Measurements from ENCODE around the gene LETM1. TPM values are rescaled to one million over a fixed set of nuclear protein-coding genes. Genes with fewer than 3 reads are reported as not detected.

Gene LETM1
- total and polyA plus RNA-seq, 4 donors: 12.2 to 46.9 (median 24.1) TPM

- DNase-seq (ENCODE audit: low spot score): peak; percentile 70
- Histone ChIP-seq H3K4me3 (ENCODE audit: low read depth in 1 of 3, low read length in 3 of 3) (peak within 1 kb of the TSS; percentile 53 to 94 (median 87)), H3K27me3 (ENCODE audit: control insufficient read depth in 4 of 4, insufficient read depth in 4 of 4, low read length in 3 of 4) (no peaks in the 10 kb centered on the region), H3K9me3 (ENCODE audit: control insufficient read depth in 4 of 4, low read length in 3 of 4) (no peaks in the 10 kb centered on the region), H3K27ac (ENCODE audit: low read depth in 1 of 2, low read length in 2 of 2) (peak within 1 kb of the TSS; percentile 73 to 90), H3K36me3 (ENCODE audit: control insufficient read depth in 4 of 4, insufficient read depth in 3 of 4, low read depth in 1 of 4, low read length in 3 of 4) (no peaks in the 10 kb centered on the region), H3K4me1 (ENCODE audit: control insufficient read depth in 4 of 4, insufficient read depth in 4 of 4, low read length in 3 of 4) (peaks cover 17 to 37% (median 26%) of the 10 kb centered on the region in 4 donors), H3K9ac (ENCODE audit: low read depth in 1 of 2, low read length in 2 of 2) (peak within 1 kb of the TSS in 1 of 2 donors; percentile 6)
- 3% methylated on average over 95 of the region's 95 CpGs for WGBS
- no peak for TF ChIP-seq MAX (IDR thresholded peaks at IDR 0.05)
- TF ChIP-seq JUND (IDR thresholded peaks at IDR 0.05): no peak
- TF ChIP-seq HNF4G (IDR thresholded peaks at IDR 0.05): no peak
- TF ChIP-seq SP1 (IDR thresholded peaks at IDR 0.05): no peak
- no peak for TF ChIP-seq FOXA2 (IDR thresholded peaks at IDR 0.05)
- TF ChIP-seq RAD21 (IDR thresholded peaks at IDR 0.05): no peak
- no peak for TF ChIP-seq CTCF (IDR thresholded peaks at IDR 0.05; ENCODE audit: low read depth, low read length, missing input control)
- TF ChIP-seq TAF1 (conservative IDR thresholded peaks at IDR 0.05): no peak
- TF ChIP-seq ATF3 (IDR thresholded peaks at IDR 0.05): no peak
- TF ChIP-seq GABPA (IDR thresholded peaks at IDR 0.05 in 1 of 2, conservative IDR thresholded peaks at IDR 0.05 in 1 of 2): no peak
These were observed 63.0 kb downstream of the LETM1 start, which contains the start of gene FGFR3 for GRCh38 chr4:1792832-1793495. Gene FGFR3, plus strand, starts transcription at chr4:1793293. Its CDS starts 642 bp downstream, at chr4:1793935.

GRCh38 chr4:1792158-1792831 is 63.7 kb downstream of the LETM1 start:
- peaks cover 10 to 30% (median 20%) of the 10 kb centered on the region in 4 donors for H3K4me1 ChIP-seq (ENCODE audit: control insufficient read depth in 4 of 4, insufficient read depth in 4 of 4, low read length in 3 of 4)
- no peak for DNase-seq (ENCODE audit: low spot score)
- H3K4me3 ChIP-seq (ENCODE audit: low read depth in 1 of 3, low read length in 3 of 3): no peak overlapping the region
- WGBS: 69% methylated on average over 29 of the region's 29 CpGs
- H3K27ac ChIP-seq (ENCODE audit: low read depth in 1 of 2, low read length in 2 of 2): no peak overlapping the region
- no peaks in the 10 kb centered on the region for H3K27me3 ChIP-seq (ENCODE audit: control insufficient read depth in 4 of 4, insufficient read depth in 4 of 4, low read length in 3 of 4)
- TF ChIP-seq YY1 (IDR thresholded peaks at IDR 0.05) (no peak), EGR1 (IDR thresholded peaks at IDR 0.05; ENCODE audit: low read depth in 2 of 2) (no peak)
- no peaks in the 10 kb centered on the region for H3K36me3 ChIP-seq (ENCODE audit: control insufficient read depth in 4 of 4, insufficient read depth in 3 of 4, low read depth in 1 of 4, low read length in 3 of 4)
- H3K9me3 ChIP-seq (ENCODE audit: control insufficient read depth in 4 of 4, low read length in 3 of 4): no peaks in the 10 kb centered on the region
- no peak overlapping the region for H3K9ac ChIP-seq (ENCODE audit: low read depth in 1 of 2, low read length in 2 of 2)

- H3K4me3 ChIP-seq (ENCODE audit: low read depth in 1 of 3, low read length in 3 of 3): no peak overlapping the region
- H3K36me3 ChIP-seq (ENCODE audit: control insufficient read depth in 4 of 4, insufficient read depth in 3 of 4, low read depth in 1 of 4, low read length in 3 of 4): no peaks in the 10 kb centered on the region
- no peak overlapping the region for H3K9ac ChIP-seq (ENCODE audit: low read depth in 1 of 2, low read length in 2 of 2)
- no peaks in the 10 kb centered on the region for H3K9me3 ChIP-seq (ENCODE audit: control insufficient read depth in 4 of 4, low read length in 3 of 4)
- no peak for DNase-seq (ENCODE audit: low spot score)
- 85% methylated on average over 10 of the region's 10 CpGs for WGBS
- no peaks in the 10 kb centered on the region for H3K27me3 ChIP-seq (ENCODE audit: control insufficient read depth in 4 of 4, insufficient read depth in 4 of 4, low read length in 3 of 4)
- peaks cover 3 to 15% (median 8%) of the 10 kb centered on the region in 4 donors for H3K4me1 ChIP-seq (ENCODE audit: control insufficient read depth in 4 of 4, insufficient read depth in 4 of 4, low read length in 3 of 4)
- H3K27ac ChIP-seq (ENCODE audit: low read depth in 1 of 2, low read length in 2 of 2): no peak overlapping the region
- TF ChIP-seq SP1 (IDR thresholded peaks at IDR 0.05) (no peak), TAF1 (conservative IDR thresholded peaks at IDR 0.05) (no peak), HNF4G (IDR thresholded peaks at IDR 0.05) (no peak), ZBTB33 (IDR thresholded peaks at IDR 0.05) (no peak), ATF3 (IDR thresholded peaks at IDR 0.05) (no peak), JUND (IDR thresholded peaks at IDR 0.05) (no peak), CTCF (IDR thresholded peaks at IDR 0.05; ENCODE audit: low read depth, low read length, missing input control) (no peak), MAX (IDR thresholded peaks at IDR 0.05) (no peak), FOXA2 (IDR thresholded peaks at IDR 0.05) (no peak), YY1 (IDR thresholded peaks at IDR 0.05) (no peak)
These were observed 66.0 kb downstream of the LETM1 start for GRCh38 chr4:1790005-1790404.

Data from liver (tissue), 9 donors.